ENCODE data around the gene TCFL5.

DNA sequence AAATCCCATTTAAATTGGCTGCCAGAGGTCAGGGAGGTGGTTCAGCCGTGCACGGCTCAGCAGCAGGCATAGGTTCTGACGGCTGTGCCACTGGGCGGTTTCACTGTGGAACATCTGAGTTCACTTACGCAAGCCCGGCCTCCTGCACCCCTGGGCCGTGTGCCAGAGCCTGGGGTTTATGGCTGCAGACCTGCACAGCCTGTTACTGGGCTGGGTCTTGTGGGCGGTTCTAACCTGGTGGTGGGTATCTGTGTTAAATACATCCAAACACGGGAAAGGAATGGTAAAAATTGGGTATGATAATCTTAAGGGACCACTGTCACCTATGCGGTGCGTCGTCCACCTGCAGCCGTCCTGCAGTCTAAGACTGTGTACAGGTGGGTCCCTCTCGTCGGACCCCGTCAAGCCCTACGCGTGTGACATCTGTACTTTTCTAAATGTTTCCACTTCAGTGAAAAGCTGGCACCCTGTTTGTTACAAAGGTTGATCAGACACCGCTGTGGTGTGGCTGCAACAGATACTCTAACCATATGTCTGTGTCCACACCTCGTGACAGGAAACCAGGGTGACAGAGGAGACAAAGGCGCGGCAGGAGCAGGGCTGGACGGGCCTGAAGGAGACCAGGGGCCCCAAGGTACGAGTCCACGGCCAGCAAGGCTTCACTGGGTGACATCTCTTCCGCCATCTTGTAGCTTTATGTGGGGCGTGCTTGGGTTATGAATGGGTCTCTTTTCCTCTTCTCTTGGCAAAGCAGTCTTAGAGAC, 23.3 kb downstream of the TCFL5 start:
- TF ChIP-seq CTCF (IDR thresholded peaks at IDR 0.05) (no peak), POLR2A (IDR thresholded peaks at IDR 0.05) (no peak)
